ENCODE results near the gene TMEM131. TPM values are rescaled to one million over a fixed set of nuclear protein-coding genes. Genes with fewer than 3 reads are reported as not detected.
"Not testable (repeated sequence)": the region's sequence is repeated elsewhere in the genome, so short reads cannot be mapped to it uniquely, and the experiment has no call there.

TMEM131 gene
- total and polyA plus RNA-seq, 11 donors = 9.3 to 38.3 (median 31.2) TPM

DNA sequence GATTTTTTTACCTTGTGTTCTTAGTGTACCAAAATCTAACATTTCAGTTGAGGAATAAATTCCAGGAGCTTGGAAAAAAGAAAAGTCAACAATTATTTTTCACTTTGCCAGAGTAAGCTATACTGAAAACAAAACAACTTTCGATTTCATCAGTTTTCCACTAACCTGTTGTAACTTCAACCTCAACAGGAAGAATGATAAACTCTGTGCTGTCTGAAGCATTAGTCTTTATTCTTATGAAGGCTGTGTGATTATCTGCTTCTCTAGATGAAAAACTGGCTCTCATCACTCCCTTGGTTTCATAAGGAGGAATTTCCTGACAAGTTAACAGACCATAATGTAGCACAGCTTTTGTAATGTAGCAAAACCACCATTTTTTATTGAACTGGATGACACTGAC lies 161.1 kb downstream of the TMEM131 start:
- no peaks in the 10 kb centered on the region for H3K9me3 ChIP-seq
- DNase-seq = no peak
- ATAC-seq = no peak
- H3K4me1 ChIP-seq = peaks cover 0 to 11% (median 2%) of the 10 kb centered on the region in 12 donors
- no peak for TF ChIP-seq POLR2A (IDR thresholded peaks at IDR 0.05)
- no peak for TF ChIP-seq CTCF (IDR thresholded peaks at IDR 0.05)
- peaks cover 0 to 58% (median 10%) of the 10 kb centered on the region in 9 donors for H3K36me3 ChIP-seq
- H3K27me3 ChIP-seq = no peaks in the 10 kb centered on the region
- no peak overlapping the region for H3K4me3 ChIP-seq
- WGBS, 4 donors = 77 to 84% (median 82%) methylated on average over 1 of the region's 1 CpG
- intact Hi-C loops (cut with DNase I) = no loop called here
- H3K27ac ChIP-seq = no peak overlapping the region

GRCh38 chr2:97831121-97831520 lies 164.6 kb downstream of the TMEM131 start:
- Histone ChIP-seq H3K36me3 (peaks cover 0 to 50% (median 11%) of the 10 kb centered on the region in 9 donors), H3K4me1 (peaks cover 0 to 14% (median 3%) of the 10 kb centered on the region in 12 donors), H3K9me3 (no peaks in the 10 kb centered on the region), H3K27me3 (no peaks in the 10 kb centered on the region), H3K27ac (peak overlapping the region in 2 of 12 donors; percentile 13 to 43), H3K4me3 (no peak overlapping the region)
- DNase-seq (no peak), ATAC-seq (no peak)
- intact Hi-C loops (cut with DNase I) = no loop called here
- 70 to 83% (median 79%) methylated on average over 2 of the region's 2 CpGs for WGBS, 4 donors
- TF ChIP-seq POLR2A (IDR thresholded peaks at IDR 0.05) (no peak), CTCF (IDR thresholded peaks at IDR 0.05) (no peak)

DNA sequence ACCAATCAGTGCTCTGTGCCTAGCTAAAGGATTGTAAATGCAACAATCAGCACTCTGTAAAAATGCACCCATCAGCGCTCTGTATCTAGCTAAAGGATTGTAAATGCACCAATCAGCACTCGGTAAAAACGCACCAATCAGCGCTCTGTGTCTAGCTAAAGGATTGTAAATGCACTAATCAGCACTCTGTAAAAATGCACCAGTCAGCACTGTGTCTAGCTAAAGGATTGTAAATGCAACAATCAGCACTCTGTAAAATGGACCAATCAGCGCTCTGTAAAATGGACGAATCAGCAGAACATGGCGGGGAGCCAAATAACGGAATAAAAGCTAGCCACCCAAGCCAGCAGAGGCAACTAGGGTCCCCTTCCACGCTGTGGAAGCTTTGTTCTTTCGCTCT lies 166.5 kb downstream of the TMEM131 start:
- intact Hi-C loops (cut with DNase I); H3K9me3 ChIP-seq; H3K27ac ChIP-seq; H3K4me3 ChIP-seq; H3K27me3 ChIP-seq; ATAC-seq; DNase-seq: not testable (repeated sequence)
- peaks cover 0 to 33% (median 11%) of the 10 kb centered on the region in 9 donors for H3K36me3 ChIP-seq
- H3K4me1 ChIP-seq = peaks cover 0 to 14% (median 3%) of the 10 kb centered on the region in 12 donors
- WGBS, 4 donors = 87 to 96% (median 94%) methylated on average over 10 of the region's 10 CpGs

GRCh38 chr2:97827013-97827412 lies 168.7 kb downstream of the TMEM131 start:
- DNase-seq; H3K27me3 ChIP-seq; intact Hi-C loops (cut with DNase I); ATAC-seq; H3K9me3 ChIP-seq; H3K27ac ChIP-seq; H3K4me3 ChIP-seq: not testable (repeated sequence)
- 96 to 98% (median 97%) methylated on average over 19 of the region's 19 CpGs for WGBS, 4 donors
- peaks cover 0 to 14% (median 3%) of the 10 kb centered on the region in 12 donors for H3K4me1 ChIP-seq
- H3K36me3 ChIP-seq = peaks cover 0 to 20% (median 3%) of the 10 kb centered on the region in 9 donors

GRCh38 chr2:97826266-97826847 lies 169.4 kb downstream of the TMEM131 start:
- H3K4me3 ChIP-seq; ATAC-seq; H3K27me3 ChIP-seq; DNase-seq; H3K27ac ChIP-seq; intact Hi-C loops (cut with DNase I); H3K9me3 ChIP-seq: not testable (repeated sequence)
- peaks cover 0 to 22% (median 3%) of the 10 kb centered on the region in 9 donors for H3K36me3 ChIP-seq
- WGBS, 4 donors = 87 to 91% (median 88%) methylated on average over 3 of the region's 3 CpGs
- H3K4me1 ChIP-seq = peaks cover 0 to 14% (median 3%) of the 10 kb centered on the region in 12 donors

- H3K27ac ChIP-seq; ATAC-seq; H3K9me3 ChIP-seq; H3K4me1 ChIP-seq; intact Hi-C loops (cut with DNase I); H3K4me3 ChIP-seq; H3K27me3 ChIP-seq; DNase-seq: not testable (repeated sequence)
- 62 to 84% (median 75%) methylated on average over 2 of the region's 2 CpGs for WGBS, 4 donors
- H3K36me3 ChIP-seq = peaks cover 0 to 31% (median 19%) of the 10 kb centered on the region in 9 donors
Observed at GRCh38 chr2:97824011-97824410, 171.7 kb downstream of the TMEM131 start.

GRCh38 chr2:97821862-97822261 lies 173.9 kb downstream of the TMEM131 start:
- H3K27me3 ChIP-seq; intact Hi-C loops (cut with DNase I); H3K4me1 ChIP-seq; DNase-seq; H3K9me3 ChIP-seq; H3K4me3 ChIP-seq; H3K27ac ChIP-seq; ATAC-seq: not testable (repeated sequence)
- peaks cover 0 to 46% (median 36%) of the 10 kb centered on the region in 9 donors for H3K36me3 ChIP-seq
- 97 to 98% (median 97%) methylated on average over 6 of the region's 6 CpGs for WGBS, 4 donors

Data from heart left ventricle (tissue), 16 donors.